ENCODE data around the gene SLC7A5. TPM values are rescaled to one million over a fixed set of nuclear protein-coding genes. Genes with fewer than 3 reads are reported as not detected.

Gene SLC7A5
- total and polyA plus RNA-seq, 2 of the 13 experiments (the other 11 are each of a cell fraction or from before 2014, with no cell fraction given): 79.6 to 155 TPM

DNA sequence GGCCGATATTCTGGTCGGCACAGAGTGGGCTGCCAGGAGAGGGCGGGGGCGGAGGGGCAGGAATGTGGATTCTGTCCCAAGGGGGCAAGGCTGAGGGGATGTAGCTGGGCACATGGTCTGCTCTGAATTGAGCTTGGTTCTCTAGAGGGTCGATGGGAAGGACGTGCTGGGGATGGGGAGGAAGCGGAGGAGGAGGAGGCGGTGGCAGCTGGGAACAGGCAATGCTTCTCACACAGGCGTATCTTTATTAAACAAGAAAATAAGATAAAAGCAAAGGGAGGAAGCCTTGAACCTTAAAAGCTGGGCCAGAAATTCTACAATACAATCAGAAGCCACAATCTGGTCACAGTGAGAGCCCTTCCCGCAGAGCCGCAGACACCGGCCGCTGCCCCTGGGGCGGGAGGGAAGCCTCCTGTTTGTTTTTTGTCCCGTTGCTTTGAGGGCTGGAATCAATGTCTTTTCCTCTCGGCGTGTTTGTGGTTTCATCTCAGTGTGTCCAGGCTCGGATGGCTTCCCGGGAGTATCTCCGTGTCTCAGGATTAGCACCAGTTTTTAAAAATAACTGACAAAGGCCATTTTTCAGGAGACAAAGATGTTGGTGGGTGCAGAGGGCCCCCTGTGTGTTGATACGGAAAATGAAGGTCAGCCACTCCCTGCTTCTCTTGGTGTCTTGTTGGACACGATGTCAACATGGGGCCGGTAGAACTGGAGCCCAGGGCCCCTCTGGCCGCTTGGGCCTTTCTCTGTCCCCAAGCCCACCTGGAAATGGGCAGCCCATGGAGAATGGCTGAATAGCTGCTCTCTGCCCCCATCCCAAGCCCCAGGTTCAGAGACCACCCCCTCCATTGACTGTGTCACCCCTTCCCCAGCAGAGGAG lies 12.3 kb upstream of the SLC7A5 start:
- no peak overlapping the region for H3K9ac ChIP-seq (ENCODE audit: insufficient read depth, low read depth, low read length)
- H3K9me3 ChIP-seq (ENCODE audit: low read length): no peaks in the 10 kb centered on the region
- ChIA-PET POLR2A (interaction anchor here (0.9 to 2.4 kb wide), 4 partner anchors 10 to 103 kb away, joined by 3 to 10 read pairs (median 5); partner anchors contain the start of gene BANP), CTCF (ENCODE audit: low intra/inter-chr PET ratio, low total read pairs) (no interaction called here)
- peak overlapping the region; percentile 13 for H3K27ac ChIP-seq (ENCODE audit: extremely low read length, insufficient read depth, low read length)
- peak; percentile 34 for ATAC-seq
- WGBS (ENCODE audit: low lambda C conversion rate): 13% methylated on average over 23 of the region's 24 CpGs
- FAIRE-seq: peak; percentile 37
- H2AFZ ChIP-seq (ENCODE audit: low read length): no peak overlapping the region
- intact Hi-C loops (cut with micrococcal nuclease; ENCODE audit: unreplicated experiment): no loop called here
- no peaks in the 10 kb centered on the region for H3K27me3 ChIP-seq (ENCODE audit: control insufficient read depth in 1 of 2, insufficient read depth in 2 of 2, low read length in 2 of 2)
- no peaks in the 10 kb centered on the region for H3K36me3 ChIP-seq (replicated peaks in 1 of 2; ENCODE audit: control insufficient read depth in 1 of 2, insufficient read depth in 2 of 2, low read length in 2 of 2)
- H3K4me1 ChIP-seq (ENCODE audit: insufficient read depth, low read length): peaks cover 84% of the 10 kb centered on the region
- no TSS peak for BruUV-seq (replicated peaks)
- H3K4me2 ChIP-seq (ENCODE audit: low read depth, low read length): peak overlapping the region; percentile 79
- DNase-seq (ENCODE audit: low spot score): no peak
- in situ Hi-C loops (cut with HindIII; ENCODE audit: extremely low pct_ligation_motif_present, low pct_unique_long_range_greater_than_20kb): no loop called here
- H3K79me2 ChIP-seq (ENCODE audit: insufficient read depth, low read length): no peaks in the 10 kb centered on the region
- H3K4me3 ChIP-seq (replicated peaks in 1 of 3; ENCODE audit: insufficient read depth in 1 of 3, low read depth in 2 of 3, low read length in 3 of 3): peak overlapping the region; percentile 6 to 46 (median 39); a peak in 4 of 6 replicates
- no peaks in the 10 kb centered on the region for H4K20me1 ChIP-seq (ENCODE audit: insufficient read depth, low read length)
- TF ChIP-seq, protein P1, sequence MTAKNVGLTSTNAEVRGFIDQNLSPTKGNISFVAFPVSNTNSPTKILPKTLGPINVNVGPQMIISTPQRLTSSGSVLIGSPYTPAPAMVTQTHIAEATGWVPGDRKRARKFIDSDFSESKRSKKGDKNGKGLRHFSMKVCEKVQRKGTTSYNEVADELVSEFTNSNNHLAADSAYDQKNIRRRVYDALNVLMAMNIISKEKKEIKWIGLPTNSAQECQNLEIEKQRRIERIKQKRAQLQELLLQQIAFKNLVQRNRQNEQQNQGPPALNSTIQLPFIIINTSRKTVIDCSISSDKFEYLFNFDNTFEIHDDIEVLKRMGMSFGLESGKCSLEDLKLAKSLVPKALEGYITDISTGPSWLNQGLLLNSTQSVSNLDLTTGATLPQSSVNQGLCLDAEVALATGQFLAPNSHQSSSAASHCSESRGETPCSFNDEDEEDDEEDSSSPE (CRISPR knock-in tag; IDR thresholded peaks at IDR 0.05): 0 out of 2 replicates have a peak, but pooled peaks have one; percentile 18
- peak; percentile 17 for TF ChIP-seq ZSCAN25 (CRISPR knock-in tag; IDR thresholded peaks at IDR 0.05)
- no peak for TF ChIP-seq ZSCAN30 (CRISPR knock-in tag; IDR thresholded peaks at IDR 0.05)
- TF ChIP-seq ZC3H4 (CRISPR knock-in tag; IDR thresholded peaks at IDR 0.05; ENCODE audit: borderline replicate concordance): no peak
- peak; percentile 58; the same call in 1 of the 2 replicates for TF ChIP-seq ZBTB7B (CRISPR knock-in tag; IDR thresholded peaks at IDR 0.05)
- TF ChIP-seq ZFP62 (CRISPR knock-in tag; IDR thresholded peaks at IDR 0.05): no peak
- no peak for TF ChIP-seq MTA3 (CRISPR knock-in tag; IDR thresholded peaks at IDR 0.05)
- TF ChIP-seq GFI1 (CRISPR knock-in tag; IDR thresholded peaks at IDR 0.05; ENCODE audit: borderline replicate concordance): no peak
- TF ChIP-seq FOXK2 (IDR thresholded peaks at IDR 0.05): 0 out of 2 replicates have a peak, but pooled peaks have one; percentile 24
- no peak for TF ChIP-seq EEA1 (CRISPR knock-in tag; IDR thresholded peaks at IDR 0.05; ENCODE audit: borderline replicate concordance)
- TF ChIP-seq MYC (CRISPR knock-in tag; IDR thresholded peaks at IDR 0.05; ENCODE audit: borderline replicate concordance): peak; percentile 17; the same call in 1 of the 2 replicates
- TF ChIP-seq CTCF (CRISPR knock-in tag; IDR thresholded peaks at IDR 0.05): peak; percentile 35; the same call in 1 of the 2 replicates
- no peak for TF ChIP-seq ZNF891 (CRISPR knock-in tag; IDR thresholded peaks at IDR 0.05)
- no peak for TF ChIP-seq ZNF616 (CRISPR knock-in tag; IDR thresholded peaks at IDR 0.05; ENCODE audit: low read depth)
- no peak for TF ChIP-seq ZNF12 (CRISPR knock-in tag; IDR thresholded peaks at IDR 0.05)
- TF ChIP-seq ZNF552 (CRISPR knock-in tag; IDR thresholded peaks at IDR 0.05; ENCODE audit: borderline replicate concordance): no peak
- no peak for TF ChIP-seq ZEB1 (IDR thresholded peaks at IDR 0.05; ENCODE audit: insufficient replicate concordance, low read depth)
- no peak for TF ChIP-seq ELF4 (CRISPR knock-in tag; IDR thresholded peaks at IDR 0.05; ENCODE audit: borderline replicate concordance)
- no peak for TF ChIP-seq NKX3-1 (CRISPR knock-in tag; IDR thresholded peaks at IDR 0.05)
- TF ChIP-seq ZNF263 (CRISPR knock-in tag; IDR thresholded peaks at IDR 0.05): peak; percentile 61
- TF ChIP-seq, protein P2, sequence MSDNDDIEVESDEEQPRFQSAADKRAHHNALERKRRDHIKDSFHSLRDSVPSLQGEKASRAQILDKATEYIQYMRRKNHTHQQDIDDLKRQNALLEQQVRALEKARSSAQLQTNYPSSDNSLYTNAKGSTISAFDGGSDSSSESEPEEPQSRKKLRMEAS (IDR thresholded peaks at IDR 0.05): 0 out of 2 replicates have a peak, but pooled peaks have one; percentile 8
- no peak for TF ChIP-seq POLR2A (IDR thresholded peaks at IDR 0.05; ENCODE audit: insufficient read depth in 1 of 2, low read depth in 2 of 2, low read length in 2 of 2)
